Activated T-cell treated with anti-CD3 and anti-CD28 coated beads for 48 hours (primary cell): ENCODE data around the gene SASH1.

Experiments used
- DNase-seq: peaks from one replicate; pipeline ENCODE4 v3.0.0-alpha.2; 2020; ENCODE audit warnings: low read depth

The SASH1 gene

GRCh38 chr6:148591656-148592055 is 249.0 kb downstream of the SASH1 start:
- no peak for DNase-seq

GRCh38 chr6:148593130-148593812 is 250.6 kb downstream of the SASH1 start:
- no peak for DNase-seq

GRCh38 chr6:148593813-148594170 is 251.2 kb downstream of the SASH1 start:
- no peak for DNase-seq

GRCh38 chr6:148595550-148595949 is 252.9 kb downstream of the SASH1 start:
- DNase-seq = no peak

GRCh38 chr6:148596891-148597455 is 254.3 kb downstream of the SASH1 start:
- no peak for DNase-seq

GRCh38 chr6:148598724-148599123 is 256.1 kb downstream of the SASH1 start:
- DNase-seq = no peak

GRCh38 chr6:148599967-148600426 is 257.4 kb downstream of the SASH1 start:
- no peak for DNase-seq
